ENCODE measurements around the gene TDRD1. TPM values are rescaled to one million over a fixed set of nuclear protein-coding genes. Genes with fewer than 3 reads are reported as not detected.
"Not testable (repeated sequence)": the region's sequence is repeated elsewhere in the genome, so short reads cannot be mapped to it uniquely, and the experiment has no call there.

TDRD1 gene
- total RNA-seq, 2 donors from 2014 or later, result 0.41 TPM; not detected in 1

- ATAC-seq (ENCODE audit: insufficient number of reproducible peaks, low FRiP score, low read depth) (no peak), DNase-seq (ENCODE audit: low spot score) (no peak)
- Histone ChIP-seq H3K27me3 (replicated peaks; ENCODE audit: insufficient read depth) (no peaks in the 10 kb centered on the region), H3K4me3 (no peak overlapping the region), H3K9me3 (no peaks in the 10 kb centered on the region), H3K36me3 (peaks cover 7% of the 10 kb centered on the region), H3K27ac (no peak overlapping the region), H3K4me1 (ENCODE audit: control insufficient read depth in 1 of 2, low read depth in 2 of 2) (no peaks in the 10 kb centered on the region)
- TF ChIP-seq, protein P1, sequence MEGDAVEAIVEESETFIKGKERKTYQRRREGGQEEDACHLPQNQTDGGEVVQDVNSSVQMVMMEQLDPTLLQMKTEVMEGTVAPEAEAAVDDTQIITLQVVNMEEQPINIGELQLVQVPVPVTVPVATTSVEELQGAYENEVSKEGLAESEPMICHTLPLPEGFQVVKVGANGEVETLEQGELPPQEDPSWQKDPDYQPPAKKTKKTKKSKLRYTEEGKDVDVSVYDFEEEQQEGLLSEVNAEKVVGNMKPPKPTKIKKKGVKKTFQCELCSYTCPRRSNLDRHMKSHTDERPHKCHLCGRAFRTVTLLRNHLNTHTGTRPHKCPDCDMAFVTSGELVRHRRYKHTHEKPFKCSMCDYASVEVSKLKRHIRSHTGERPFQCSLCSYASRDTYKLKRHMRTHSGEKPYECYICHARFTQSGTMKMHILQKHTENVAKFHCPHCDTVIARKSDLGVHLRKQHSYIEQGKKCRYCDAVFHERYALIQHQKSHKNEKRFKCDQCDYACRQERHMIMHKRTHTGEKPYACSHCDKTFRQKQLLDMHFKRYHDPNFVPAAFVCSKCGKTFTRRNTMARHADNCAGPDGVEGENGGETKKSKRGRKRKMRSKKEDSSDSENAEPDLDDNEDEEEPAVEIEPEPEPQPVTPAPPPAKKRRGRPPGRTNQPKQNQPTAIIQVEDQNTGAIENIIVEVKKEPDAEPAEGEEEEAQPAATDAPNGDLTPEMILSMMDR (IDR thresholded peaks at IDR 0.05), result no peak
These were observed 39.1 kb upstream of the TDRD1 start for GRCh38 chr10:114140036-114140435.

- H3K9me3 ChIP-seq; H3K36me3 ChIP-seq; H3K27me3 ChIP-seq (replicated peaks; ENCODE audit: insufficient read depth); H3K4me1 ChIP-seq (ENCODE audit: control insufficient read depth in 1 of 2, low read depth in 2 of 2); ATAC-seq (ENCODE audit: insufficient number of reproducible peaks, low FRiP score, low read depth); H3K27ac ChIP-seq; DNase-seq (ENCODE audit: low spot score); H3K4me3 ChIP-seq: not testable (repeated sequence)
These were observed 38.3 kb upstream of the TDRD1 start for GRCh38 chr10:114140827-114141226.

DNA sequence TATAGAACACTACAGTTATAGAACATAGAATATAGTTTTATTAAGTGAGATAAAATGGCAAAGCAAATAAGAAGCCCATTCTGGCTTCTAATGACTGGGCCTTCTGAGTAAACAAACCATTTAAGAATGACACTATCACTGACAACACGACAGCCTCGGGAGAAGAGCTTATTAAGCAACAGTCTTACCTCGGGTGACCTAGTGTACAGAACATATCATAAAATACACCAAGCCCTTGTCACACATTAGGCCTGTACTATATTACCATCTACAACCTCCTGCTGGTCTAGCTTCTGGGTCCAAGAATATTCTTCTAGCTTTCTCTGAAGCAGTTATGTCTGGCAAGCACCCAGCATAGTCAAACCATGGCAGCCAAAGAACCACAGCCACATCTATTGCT lies 37.1 kb upstream of the TDRD1 start:
- DNase-seq (ENCODE audit: low spot score), result no peak
- no peak overlapping the region for H3K4me3 ChIP-seq
- no peak overlapping the region for H3K27ac ChIP-seq
- H3K36me3 ChIP-seq, result peaks cover 1% of the 10 kb centered on the region
- TF ChIP-seq, protein P1 (IDR thresholded peaks at IDR 0.05), result no peak
- ATAC-seq (ENCODE audit: insufficient number of reproducible peaks, low FRiP score, low read depth), result no peak
- no peaks in the 10 kb centered on the region for H3K27me3 ChIP-seq (replicated peaks; ENCODE audit: insufficient read depth)
- H3K4me1 ChIP-seq (ENCODE audit: control insufficient read depth in 1 of 2, low read depth in 2 of 2), result no peaks in the 10 kb centered on the region
- no peaks in the 10 kb centered on the region for H3K9me3 ChIP-seq

DNA sequence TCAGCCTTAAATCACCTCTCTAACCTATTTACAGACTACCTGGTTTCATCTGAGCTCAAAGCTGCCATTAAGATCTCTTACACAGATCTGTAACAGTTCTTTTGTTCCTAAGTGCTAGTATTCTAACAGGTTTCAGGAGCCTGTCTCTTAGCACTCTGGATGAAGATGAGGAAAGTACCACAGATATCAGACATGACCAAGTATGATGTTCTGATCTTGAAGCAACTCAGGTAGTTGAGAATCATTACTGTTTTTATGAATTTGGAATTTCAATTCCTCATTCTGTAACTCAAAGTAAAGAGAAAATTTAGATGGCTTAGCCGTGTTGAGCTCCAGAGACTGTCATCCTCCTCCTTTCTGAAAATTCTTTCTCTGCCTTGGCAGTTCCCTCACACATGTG lies 36.0 kb upstream of the TDRD1 start:
- no peak for ATAC-seq (ENCODE audit: insufficient number of reproducible peaks, low FRiP score, low read depth)
- peaks cover 5% of the 10 kb centered on the region for H3K36me3 ChIP-seq
- TF ChIP-seq, protein P1 (IDR thresholded peaks at IDR 0.05), result no peak

DNA sequence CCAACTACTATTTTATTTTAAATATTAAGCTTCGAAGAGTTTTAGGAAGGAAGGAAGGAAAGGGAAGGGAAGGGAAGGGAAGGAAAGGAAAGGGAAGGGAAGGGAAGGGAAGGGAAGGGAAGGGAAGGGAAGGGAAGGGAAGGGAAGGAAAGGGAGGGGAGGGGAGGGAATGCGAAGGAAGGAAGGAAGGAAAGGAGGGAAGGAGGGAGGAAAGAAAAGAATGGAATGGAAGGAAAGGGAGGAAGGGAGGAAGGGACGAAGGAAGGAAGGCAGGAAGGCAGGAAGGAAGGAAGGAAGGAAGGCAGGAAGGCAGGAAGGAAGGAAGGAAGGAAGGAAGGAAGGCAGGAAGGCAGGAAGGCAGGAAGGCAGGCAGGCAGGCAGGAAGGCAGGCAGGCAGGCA lies 29.7 kb upstream of the TDRD1 start:
- not testable (repeated sequence) for ATAC-seq (ENCODE audit: insufficient number of reproducible peaks, low FRiP score, low read depth); H3K4me1 ChIP-seq (ENCODE audit: control insufficient read depth in 1 of 2, low read depth in 2 of 2); H3K4me3 ChIP-seq; DNase-seq (ENCODE audit: low spot score); H3K27ac ChIP-seq; H3K27me3 ChIP-seq (replicated peaks; ENCODE audit: insufficient read depth); H3K9me3 ChIP-seq
- peaks cover 19% of the 10 kb centered on the region for H3K36me3 ChIP-seq

More for the DNA sequence above, 36.0 kb upstream of the TDRD1 start:
- Histone ChIP-seq H3K4me1 (ENCODE audit: control insufficient read depth in 1 of 2, low read depth in 2 of 2) (no peaks in the 10 kb centered on the region), H3K27ac (no peak overlapping the region), H3K27me3 (replicated peaks; ENCODE audit: insufficient read depth) (no peaks in the 10 kb centered on the region), H3K9me3 (no peaks in the 10 kb centered on the region), H3K4me3 (no peak overlapping the region)
- no peak for DNase-seq (ENCODE audit: low spot score)

DNA sequence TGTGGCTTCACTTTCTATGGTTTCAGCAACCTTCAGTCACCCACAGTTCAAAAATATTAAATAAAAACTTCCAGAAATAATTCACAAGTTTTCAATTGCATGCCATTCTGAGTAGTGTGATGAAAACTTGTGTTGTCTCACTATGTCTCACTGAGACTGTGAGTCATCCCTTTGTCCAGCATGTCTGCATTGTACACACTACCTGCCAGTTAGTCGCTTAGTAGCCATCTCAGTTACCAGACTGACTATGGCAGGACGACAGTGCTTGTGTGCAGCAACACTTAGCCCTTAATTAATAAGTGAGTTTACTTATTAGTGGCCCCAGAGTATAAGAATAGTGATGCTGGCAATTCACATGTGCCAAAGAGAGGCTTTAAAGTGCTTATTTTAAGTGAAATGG lies 27.7 kb upstream of the TDRD1 start:
- DNase-seq (ENCODE audit: low spot score), result no peak
- Histone ChIP-seq H3K27me3 (replicated peaks; ENCODE audit: insufficient read depth) (no peaks in the 10 kb centered on the region), H3K9me3 (no peaks in the 10 kb centered on the region), H3K4me3 (no peak overlapping the region), H3K27ac (no peak overlapping the region), H3K4me1 (ENCODE audit: control insufficient read depth in 1 of 2, low read depth in 2 of 2) (no peaks in the 10 kb centered on the region), H3K36me3 (peaks cover 19% of the 10 kb centered on the region)
- ATAC-seq (ENCODE audit: insufficient number of reproducible peaks, low FRiP score, low read depth), result no peak
- TF ChIP-seq, protein P1 (IDR thresholded peaks at IDR 0.05), result no peak
